ENCODE results near the gene ZNF212.
"Not testable (repeated sequence)": the region's sequence is repeated elsewhere in the genome, so short reads cannot be mapped to it uniquely, and the experiment has no call there.

Gene ZNF212

DNA sequence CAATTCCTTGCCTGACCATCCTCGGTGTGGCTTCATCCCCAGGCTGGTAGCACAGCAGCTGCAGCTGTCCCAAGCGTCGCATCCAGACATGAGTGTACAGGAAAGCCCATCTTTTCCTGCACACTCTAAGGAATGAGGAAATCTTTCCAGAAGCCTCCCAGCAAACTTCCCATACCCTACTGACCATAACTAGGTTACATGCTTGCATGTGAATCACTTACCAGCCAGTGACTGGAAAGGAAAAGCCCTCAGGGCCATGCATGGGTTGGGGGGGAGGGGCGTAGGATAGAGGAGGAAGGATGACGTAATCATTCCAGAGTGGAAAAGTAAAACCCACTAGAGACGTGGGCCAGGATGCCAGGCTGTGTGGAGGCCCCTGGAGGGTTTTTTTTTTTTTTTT is 18.9 kb upstream of the ZNF212 start:
- no peak for DNase-seq

DNA sequence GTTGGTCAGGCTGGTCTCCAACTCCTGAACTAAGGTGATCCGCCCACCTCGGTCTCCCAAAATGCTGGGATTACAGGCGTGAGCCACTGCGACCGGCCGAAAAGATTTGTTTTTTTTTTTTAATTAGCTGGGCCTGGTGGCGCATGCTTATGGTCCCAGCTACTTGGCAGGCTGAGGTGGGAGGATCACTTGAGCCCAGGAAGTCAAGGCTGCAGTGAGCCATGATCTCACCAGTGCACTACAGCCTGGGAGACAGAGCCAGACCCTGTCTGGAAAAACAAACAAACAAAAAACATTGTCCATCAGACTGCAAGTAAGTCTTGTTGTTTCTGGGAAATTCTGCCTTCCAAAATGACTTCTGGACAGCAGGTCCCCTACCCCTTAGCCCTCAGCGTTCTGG is 16.3 kb upstream of the ZNF212 start:
- no peak for DNase-seq

DNA sequence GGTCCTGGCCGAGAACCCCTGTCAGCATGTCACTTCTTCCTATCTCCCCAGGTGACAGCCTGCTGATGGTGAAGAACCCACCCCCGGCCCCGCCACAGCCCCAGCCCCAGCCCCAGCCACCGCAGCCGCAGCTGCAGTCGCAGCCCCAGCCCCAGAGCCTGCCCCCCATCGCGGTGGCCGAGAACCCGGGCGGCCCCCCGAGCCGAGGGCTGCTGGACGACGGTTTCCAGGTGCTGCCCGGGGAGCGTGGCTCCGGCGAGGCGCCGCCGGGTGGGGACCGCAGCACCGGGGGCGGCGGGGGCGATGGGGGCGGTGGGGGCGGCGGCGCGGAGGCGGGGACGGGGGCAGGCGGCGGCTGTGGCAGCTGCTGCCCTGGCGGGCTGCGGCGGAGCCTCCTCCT is 15.7 kb upstream of the ZNF212 start:
- DNase-seq: no peak

DNA sequence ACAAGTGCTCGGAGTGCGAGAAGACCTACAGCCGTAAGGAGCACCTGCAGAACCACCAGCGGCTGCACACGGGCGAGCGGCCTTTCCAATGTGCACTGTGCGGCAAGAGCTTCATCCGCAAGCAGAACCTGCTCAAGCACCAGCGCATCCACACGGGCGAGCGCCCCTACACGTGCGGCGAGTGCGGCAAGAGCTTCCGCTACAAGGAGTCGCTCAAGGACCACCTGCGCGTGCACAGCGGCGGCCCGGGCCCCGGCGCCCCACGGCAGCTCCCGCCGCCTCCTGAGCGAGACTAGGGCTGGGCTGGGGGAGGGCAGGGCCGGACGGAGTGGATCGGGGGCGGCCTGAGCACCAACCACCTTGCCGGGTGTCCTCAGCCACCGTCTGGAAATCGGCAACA is 15.1 kb upstream of the ZNF212 start:
- no peak for DNase-seq

DNA sequence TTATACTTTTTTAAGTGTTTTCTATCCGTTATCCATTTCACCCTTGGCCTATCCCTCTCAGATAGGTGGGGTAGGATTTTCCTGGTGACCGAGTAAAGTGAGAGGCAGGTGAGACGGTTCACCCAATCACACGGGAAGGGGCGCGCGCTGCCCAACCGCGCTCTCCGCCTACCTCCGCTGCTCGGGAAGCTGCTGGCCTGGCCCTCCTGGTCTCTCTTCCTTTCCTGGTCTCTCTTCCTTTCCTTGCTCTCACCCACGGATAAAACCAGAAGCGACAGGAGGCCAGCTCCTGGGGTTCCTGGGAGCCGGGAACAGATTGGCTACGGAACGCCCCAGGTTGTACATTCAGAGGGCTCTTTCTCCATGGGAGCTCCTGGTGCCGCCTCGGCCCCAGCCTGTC is 14.3 kb upstream of the ZNF212 start:
- DNase-seq: no peak

DNA sequence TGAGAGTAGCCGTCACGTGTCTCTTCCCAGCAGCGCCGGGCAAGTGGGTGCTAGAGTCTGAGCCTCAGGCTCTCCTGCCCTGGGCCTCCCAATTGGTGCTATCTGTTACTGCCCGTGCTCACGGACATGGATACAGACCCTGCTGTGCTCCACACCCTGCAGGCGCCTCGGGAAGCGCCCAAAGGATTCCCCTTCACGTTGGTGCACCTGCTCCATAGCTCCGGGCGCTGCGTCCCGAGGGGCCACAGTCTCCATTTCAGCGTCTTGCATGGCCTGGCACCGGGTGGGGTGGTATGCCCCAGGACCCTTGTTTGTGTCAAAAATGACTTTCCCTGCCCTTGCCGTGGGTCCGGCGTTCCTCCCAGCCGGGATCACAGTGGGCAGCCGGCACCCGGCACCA is 13.8 kb upstream of the ZNF212 start:
- DNase-seq: no peak

DNA sequence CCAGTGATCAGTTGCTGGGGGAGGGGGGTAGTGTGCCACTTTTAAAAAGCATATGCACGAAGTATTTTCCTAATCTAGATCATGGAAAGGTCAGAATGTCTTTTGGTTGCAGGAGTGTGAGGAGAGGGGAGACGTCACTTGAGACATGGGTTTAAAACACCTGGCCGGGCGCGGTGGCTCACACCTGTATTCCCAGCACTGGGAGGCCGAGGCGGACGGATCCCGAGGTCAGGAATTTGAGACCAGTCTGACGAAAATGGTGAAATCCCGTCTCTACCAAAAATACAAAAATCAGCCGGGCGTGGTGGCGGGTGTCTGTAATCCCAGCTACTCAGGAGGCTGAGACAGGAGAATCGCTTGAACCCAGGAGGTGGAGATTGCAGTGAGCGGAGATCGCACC is 13.1 kb upstream of the ZNF212 start:
- not testable (repeated sequence) for DNase-seq

DNA sequence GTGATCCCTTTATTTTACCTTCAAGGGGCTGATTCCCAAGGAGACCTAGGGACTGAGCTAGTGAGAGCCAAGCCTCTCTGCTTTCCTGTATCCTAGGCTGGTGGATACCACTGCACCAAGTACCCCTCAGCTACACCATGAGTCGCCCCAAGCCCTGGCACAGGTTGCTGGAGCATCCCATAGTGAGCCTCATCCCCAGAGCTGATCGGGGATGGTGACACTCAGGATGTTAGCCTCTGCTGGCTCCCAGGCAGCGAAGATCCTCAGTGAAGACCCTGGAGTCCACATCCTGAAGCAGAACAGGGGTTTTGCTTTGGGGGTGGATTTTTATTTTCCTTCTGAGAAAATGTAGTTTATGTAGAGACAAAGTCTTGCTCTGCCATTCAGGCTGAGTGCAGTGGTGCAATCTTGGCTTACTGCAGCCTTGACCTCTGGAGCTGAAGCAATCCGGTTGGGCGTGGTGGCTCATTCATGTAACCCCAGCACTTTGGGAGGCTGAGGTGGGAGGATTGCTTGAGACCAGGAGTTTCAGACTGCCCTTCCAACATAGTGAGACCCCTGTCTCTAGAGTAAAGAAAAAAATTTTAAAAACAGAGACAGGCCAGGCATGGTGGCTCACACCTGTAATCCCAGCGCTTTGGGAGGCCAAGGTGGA is 12.5 kb upstream of the ZNF212 start:
- no peak for DNase-seq

DNA sequence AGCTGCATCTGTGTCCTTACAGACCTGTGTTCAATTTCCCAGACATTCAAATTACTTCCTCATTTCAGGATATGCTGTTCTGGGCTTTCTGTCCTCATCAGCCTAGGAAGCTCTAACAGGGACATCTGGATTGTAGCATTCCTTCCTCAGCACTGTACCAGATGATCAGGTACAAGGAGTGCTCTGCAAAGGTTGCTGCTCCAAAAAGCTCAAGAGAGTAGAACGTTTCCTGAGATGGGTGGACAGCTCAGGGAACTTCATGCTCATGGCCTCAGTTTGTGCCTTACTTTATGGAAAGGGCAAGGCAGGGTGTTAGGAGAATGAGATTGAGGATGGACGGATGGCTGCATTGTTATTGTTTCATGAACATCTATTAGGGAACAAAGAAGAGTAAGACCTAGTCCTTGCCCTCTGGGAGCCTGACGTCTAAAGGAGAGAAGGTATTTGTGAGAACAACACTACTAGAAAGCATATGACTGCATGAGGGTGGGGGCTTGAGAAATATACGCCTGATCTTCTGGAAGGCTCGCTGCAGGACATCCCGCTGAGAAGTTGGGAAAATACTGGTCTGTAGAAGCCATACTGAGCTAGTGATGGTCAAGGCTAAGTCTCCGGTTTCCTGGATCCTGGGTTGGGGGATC is 10.5 kb upstream of the ZNF212 start:
- DNase-seq: no peak

DNA sequence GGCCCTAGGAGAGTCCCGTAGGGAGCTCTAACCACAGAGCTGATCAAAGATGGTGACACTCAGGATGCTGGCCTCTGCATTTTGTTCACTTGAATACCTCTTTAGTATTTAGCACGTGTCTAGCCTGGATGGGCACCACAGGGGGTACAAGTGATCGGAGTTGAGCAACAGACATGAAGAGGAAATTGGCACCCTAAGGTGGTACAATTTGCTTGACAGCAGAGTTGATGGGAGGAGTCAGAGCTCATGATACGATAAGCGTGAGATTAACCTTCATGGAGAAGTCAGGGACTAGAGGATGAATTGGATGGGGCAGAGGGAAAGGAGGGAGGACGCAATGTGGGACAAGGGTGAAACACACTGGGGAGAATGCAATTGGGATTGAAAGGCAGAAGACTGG is 9.9 kb upstream of the ZNF212 start:
- DNase-seq: no peak

DNA sequence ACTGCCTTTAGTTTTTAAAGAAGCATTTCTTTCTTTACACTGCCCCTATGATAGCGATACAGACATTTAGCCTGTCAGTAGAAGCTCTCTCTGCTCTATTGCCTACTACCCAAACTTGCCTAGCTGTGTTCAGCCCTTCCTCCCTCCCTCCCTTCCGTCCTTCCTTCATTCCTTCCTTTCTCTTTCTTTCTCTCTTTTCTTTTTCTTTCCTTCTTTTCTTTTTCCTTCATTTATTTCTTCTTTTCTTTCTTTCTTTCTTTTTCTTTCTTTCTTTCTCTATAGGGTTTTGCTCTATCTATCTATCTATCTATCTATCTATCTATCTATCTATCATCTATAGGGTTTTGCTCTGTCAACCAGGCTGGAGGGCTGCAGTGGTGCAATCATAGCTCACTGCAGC is 7.1 kb upstream of the ZNF212 start:
- DNase-seq: no peak

DNA sequence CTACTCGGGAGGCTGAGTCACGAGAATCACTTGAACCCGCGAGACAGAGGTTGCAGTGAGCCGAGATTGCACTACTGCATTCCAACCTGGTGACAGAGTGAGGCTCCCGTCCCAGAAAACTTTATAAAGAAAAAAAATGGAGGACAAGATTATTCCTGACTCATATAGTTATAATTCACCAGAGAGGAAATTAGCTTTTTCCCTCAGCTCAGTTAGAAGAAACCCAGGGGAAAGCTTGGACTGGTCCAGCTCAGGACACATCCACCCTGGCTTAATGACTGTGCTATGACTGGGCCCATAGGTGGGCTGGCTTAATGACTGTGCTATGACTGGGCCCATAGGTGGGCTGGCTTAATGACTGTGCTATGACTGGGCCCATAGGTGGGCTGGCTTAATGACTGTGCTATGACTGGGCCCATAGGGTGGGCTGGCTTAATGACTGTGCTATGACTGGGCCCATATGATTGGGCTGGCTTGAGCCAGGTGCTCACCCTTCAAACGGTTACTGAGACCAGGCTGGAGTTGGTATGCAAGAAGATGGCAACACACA is 5.7 kb upstream of the ZNF212 start:
- not testable (repeated sequence) for DNase-seq

DNA sequence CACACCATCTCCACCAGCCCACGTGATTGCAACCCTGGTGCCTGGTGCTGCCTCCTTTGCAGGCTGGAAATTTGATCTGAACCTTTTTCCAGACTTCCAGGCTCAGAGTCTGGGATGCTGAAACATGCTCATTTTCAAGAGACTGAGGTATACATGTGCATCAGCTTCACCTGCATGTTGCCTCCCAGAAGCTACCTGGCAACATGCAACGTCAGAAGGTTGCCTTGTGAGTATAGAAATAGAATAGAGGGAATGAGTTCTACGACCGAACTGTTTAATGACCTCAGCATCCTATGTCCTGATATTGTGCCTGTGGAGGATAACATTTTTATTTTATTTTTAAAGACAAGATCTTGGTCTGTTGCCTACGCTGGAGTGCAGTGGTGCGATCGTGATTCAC is 1.9 kb upstream of the ZNF212 start:
- DNase-seq: no peak

DNA sequence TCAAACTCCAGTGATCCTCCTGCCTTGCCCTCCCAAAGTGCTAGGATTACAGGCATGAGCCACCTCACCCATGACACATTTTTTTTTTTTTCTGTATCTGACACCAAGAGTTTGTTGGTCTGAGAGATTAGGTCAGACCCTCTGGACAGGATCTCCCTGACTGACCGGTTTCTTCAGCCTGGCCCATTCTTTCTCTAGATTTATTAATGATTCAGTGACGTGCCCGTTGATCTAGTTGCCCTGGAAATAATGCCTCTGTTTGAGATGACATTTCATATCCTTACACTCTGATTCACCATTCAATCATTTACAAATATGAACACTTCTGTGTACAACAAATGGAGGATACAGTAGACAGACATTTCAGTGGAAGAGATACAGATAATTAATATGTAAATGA is 1.4 kb upstream of the ZNF212 start:
- no peak for DNase-seq

DNA sequence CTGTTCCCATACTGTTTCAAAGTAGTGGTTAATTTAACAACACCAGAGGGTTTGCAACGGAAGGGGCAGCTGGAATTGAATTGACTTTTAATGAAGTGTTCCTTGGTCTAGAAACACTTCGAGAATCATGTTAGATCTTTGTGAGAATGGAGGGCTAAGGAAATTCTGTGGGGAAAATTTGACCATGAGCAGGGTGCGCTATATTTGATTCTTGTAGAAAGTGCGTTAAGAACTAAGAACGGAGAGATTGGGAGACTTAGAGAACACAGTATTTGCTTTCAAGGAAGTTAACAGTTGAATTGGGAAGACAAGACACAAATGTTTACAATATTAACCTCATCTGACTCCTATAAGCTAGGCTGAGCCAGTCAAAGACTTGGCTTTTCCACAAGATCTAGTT is 1.2 kb downstream of the ZNF212 start:
- DNase-seq: no peak

DNA sequence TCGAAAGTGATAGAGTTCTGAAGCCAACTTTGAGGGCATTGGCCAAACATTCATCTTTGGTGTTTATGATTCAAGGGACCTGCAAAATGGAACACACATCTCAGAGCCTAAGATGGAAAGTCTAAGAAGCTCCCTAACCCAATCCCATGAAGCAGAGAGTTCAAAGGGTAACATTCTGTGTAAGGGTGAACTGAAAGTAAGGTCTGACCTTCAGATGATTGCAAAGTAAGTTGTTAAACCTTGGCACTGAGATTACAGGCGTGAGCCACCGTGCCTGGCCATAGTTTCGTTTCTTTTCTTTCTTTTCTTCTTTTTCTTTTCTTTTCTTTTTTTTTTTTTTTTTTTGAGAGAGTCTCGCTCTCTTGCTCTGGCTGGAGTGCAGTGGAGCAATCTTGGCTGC is 2.2 kb downstream of the ZNF212 start:
- DNase-seq: no peak

DNA sequence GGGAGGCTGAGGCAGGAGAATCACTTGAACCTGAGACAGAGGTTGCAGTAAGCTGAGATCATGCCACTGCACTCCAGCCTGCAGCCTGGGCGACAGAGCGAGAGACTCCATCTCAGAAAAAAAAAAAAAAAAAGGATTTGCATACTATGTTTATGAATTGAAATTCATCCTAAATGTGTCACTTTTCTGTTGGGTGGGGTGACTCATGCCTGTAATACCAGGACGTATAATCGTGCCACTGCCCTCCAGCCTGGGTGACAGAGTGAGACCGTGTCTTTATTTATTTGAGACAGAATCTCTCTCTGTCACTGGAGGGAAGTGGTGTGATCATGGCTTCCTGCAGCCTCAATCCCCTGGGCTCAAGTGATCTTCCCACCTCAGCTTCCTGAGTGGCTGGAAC is 5.8 kb downstream of the ZNF212 start:
- peak; percentile 34 for DNase-seq

DNA sequence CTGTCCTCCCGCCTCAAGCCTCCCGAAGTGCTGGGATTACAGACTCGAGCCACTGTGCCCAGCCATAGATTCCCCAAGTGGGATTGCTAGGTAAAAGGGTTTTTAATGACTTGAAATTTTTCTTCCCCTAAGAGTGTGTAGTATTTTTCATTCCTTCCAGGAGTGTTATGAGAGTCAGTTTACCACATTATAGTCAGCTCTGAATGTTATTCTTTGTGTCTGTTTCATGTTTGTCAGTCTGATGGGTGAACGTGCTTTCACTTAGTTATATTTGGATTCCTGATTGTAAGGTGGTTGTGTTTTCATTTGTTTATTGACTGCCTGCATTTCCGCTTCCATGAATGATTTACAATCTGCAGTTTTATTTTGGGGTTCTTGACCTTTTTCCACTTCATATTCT is 6.3 kb downstream of the ZNF212 start:
- no peak for DNase-seq

DNA sequence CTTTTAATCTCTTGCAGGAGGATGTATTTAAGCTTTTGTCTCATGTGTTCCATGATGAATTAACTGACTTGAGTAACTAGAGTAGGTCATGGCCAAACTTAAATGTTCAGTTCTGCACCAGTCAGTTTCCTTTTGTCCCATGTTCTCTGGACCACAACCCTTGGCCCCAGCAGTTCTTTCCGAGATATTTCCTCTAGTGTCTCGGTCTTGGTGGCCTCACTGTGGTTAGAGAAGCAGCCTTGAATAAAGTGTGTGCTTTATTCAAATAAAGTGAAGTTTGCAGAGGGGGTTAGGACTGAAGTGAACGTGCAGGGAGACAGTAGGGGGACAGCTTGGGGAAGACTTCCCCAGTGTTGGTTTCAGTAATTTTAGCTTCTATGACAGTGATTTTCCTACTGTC is 9.3 kb downstream of the ZNF212 start:
- DNase-seq: no peak

DNA sequence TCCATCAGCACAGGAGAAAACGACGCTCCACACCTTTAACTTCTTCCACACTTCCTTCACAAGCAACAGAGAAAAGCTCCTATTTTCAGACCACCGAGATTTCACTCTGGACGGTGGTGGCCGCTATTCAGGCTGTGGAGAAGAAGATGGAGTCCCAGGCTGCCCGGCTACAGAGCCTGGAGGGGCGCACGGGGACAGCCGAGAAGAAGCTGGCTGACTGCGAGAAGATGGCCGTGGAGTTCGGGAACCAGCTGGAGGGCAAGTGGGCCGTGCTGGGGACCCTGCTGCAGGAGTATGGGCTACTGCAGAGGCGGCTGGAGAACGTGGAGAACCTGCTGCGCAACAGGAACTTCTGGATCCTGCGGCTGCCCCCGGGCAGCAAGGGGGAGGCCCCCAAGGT is 10.7 kb downstream of the ZNF212 start:
- not testable (repeated sequence) for DNase-seq

DNA sequence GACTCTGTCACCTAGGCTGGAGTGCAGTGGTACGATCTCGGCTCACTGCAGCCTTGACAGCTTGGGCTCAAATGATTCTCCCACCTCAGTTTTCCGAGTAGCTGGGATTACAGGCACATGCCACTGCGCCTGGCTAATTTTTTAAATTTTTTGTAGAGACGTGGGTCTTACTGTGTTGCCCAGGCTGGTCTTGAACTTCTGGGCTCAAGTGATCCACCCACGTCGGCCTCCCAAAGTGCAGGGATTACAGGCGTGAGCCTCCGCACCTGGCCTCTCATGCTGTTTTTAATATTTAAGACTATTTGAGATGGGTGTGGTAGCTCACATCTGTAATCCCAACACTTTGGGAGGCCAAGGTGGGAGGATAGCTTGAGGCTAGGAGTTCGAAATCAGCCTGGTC is 12.1 kb downstream of the ZNF212 start:
- not testable (repeated sequence) for DNase-seq

DNA sequence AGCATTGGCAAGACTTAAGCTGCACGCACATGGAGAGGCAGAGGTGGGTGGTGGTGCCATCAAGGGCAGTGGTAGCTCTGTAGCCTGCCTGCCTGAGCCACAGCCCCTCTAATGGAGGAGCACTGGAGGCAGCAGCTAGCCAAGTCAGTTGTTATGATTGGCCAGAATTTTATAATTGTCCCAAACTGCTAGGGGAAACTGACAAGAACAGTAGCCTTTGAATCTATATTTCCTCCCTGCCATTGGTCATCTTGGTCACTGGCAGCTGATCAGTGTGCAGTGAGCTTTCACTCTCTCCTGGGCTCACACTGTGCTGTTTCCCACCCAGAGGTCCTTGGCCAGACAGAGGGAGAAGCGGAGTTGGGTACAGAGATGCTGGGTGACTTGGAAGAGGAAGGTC is 12.9 kb downstream of the ZNF212 start:
- DNase-seq: no peak

DNA sequence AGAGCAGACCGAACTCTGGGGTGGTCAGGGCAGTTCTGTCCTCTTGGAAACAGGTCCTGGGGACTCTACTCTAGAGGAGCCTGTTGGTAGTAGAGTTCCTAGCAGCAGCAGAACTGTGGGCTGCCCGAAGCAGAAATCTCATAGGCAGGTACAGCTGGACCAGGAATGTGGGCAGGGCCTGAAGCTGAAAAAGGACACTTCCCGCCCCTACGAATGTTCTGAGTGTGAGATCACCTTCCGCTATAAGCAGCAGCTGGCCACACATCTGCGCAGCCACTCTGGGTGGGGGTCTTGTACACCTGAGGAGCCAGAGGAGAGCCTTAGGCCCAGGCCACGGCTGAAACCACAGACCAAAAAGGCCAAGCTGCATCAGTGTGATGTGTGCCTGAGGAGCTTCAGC is 14.2 kb downstream of the ZNF212 start:
- no peak for DNase-seq

DNA sequence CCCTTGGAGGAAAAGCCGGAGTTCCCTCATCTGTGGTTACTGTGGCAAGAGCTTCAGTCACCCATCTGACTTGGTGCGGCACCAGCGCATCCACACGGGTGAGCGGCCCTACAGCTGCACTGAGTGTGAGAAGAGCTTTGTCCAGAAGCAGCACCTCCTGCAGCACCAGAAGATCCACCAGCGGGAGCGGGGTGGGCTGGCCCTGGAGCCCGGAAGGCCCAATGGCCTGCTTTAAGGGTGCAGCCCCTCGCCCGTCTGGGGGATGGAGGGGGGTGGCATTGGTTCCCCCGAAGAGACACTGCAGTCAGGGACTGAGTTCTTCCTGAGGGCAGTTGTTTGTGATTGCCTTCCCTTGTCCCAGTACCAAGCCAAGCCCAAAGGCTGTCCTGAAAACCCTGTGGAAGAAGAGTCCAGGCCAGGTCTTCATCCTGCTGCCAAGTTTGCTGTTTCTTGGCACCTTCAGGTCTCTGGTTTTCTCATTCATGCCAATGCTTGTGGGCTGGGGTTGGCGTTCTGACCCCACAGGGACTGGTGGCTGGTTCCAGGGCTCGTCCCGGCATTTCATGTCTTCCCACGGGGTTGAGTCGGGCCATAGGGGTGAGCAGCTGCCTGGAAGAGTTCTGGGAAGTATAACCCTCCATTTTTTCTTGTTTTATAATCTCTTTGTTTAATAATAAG is 14.9 kb downstream of the ZNF212 start:
- DNase-seq: no peak

Measured in activated naive CD4-positive, alpha-beta T cell treated with anti-CD3 and anti-CD28 coated beads, Interleukin-2, amount 50 U/mL, for 16 hours (primary cell).